PC-3 (cell line): ENCODE results near the gene LIMS1. TPM values are rescaled to one million over a fixed set of nuclear protein-coding genes. Genes with fewer than 3 reads are reported as not detected.

Experiments
- ATAC-seq: fragments of 200-7000 bp; cut with Tn5 transposase; 2 replicates; pipeline ENCODE4 v1.9.1; 2020; ENCODE audit warnings: mild to moderate bottlenecking, moderate library complexity
- BruUV-seq: library from RNA; stranded (reverse); fragments of 400-500 nt; replicated peaks from 2 replicates; lab custom pipeline; 2021; lab: Mats Ljungman, UMichigan
- CTCF ChIA-PET: fragments of 300-600 bp; sonication (Branson Sonifier 250); formaldehyde crosslinking; loops from one replicate; lab custom pipeline; 2022; ENCODE audit warnings: antibody characterized with exemption; lab: Charles Lee
- POLR2A ChIA-PET: fragments of 300-600 bp; sonication (Branson Sonifier 250); formaldehyde crosslinking; loops from one replicate; lab custom pipeline; 2022; ENCODE audit warnings: antibody characterized with exemption; ENCODE audit not compliant: unreplicated experiment; lab: Charles Lee
- DNase-seq: peaks from one replicate; pipeline ENCODE4 v3.0.0-alpha.2; 2015
- H2AFZ ChIP-seq: fragments of 300-600 bp; sonication (generic); 2 replicates; pipeline ENCODE4 v1.6.0; 2016; ENCODE audit warnings: antibody characterized with exemption, low read length
- H3F3A ChIP-seq: fragments of 300-600 bp; sonication (generic); one replicate; pipeline ENCODE4 v1.6.0; 2017; ENCODE audit warnings: antibody characterized with exemption, low read length, control low read depth, mild to moderate bottlenecking; ENCODE audit not compliant: unreplicated experiment
- H3K27ac ChIP-seq: fragments of 300-600 bp; sonication (generic); 2 replicates; pipeline ENCODE4 v1.5.1; 2016; ENCODE audit warnings: mild to moderate bottlenecking, low read length
- H3K27me3 ChIP-seq: fragments of 300-600 bp; sonication (generic); 2 replicates; pipeline ENCODE4 v1.6.1; 2016; ENCODE audit warnings: low read length, mixed read lengths
- H3K36me3 ChIP-seq: fragments of 300-600 bp; sonication (generic); 2 replicates; pipeline ENCODE4 v1.6.1; 2016; ENCODE audit warnings: low read depth, mixed run types, low read length, mixed read lengths
- H3K4me1 ChIP-seq: fragments of 300-600 bp; sonication (generic); 2 replicates; pipeline ENCODE4 v1.5.1; 2016; ENCODE audit warnings: low read length; ENCODE audit not compliant: insufficient read depth
- H3K4me2 ChIP-seq: fragments of 300-600 bp; sonication (generic); 2 replicates; pipeline ENCODE4 v1.6.0; 2016; ENCODE audit warnings: low read length
- H3K4me3 ChIP-seq: fragments of 300-600 bp; sonication (generic); 2 replicates; pipeline ENCODE4 v1.5.1; 2016; ENCODE audit warnings: mild to moderate bottlenecking, low read length, mixed read lengths
- H3K79me2 ChIP-seq: fragments of 300-600 bp; sonication (generic); 2 replicates; pipeline ENCODE4 v1.6.1; 2017; ENCODE audit warnings: low read length, mixed read lengths
- H3K9ac ChIP-seq: fragments of 300-600 bp; sonication (generic); 2 replicates; pipeline ENCODE4 v1.6.0; 2016; ENCODE audit warnings: mild to moderate bottlenecking, low read length
- H3K9me2 ChIP-seq: fragments of 300-600 bp; sonication (generic); replicated peaks from 2 replicates; pipeline ENCODE4 v1.6.1; 2016; ENCODE audit warnings: mixed run types, low read length, mixed read lengths
- H3K9me3 ChIP-seq: fragments of 300-600 bp; sonication (generic); 2 replicates; pipeline ENCODE4 v1.6.1; 2016; ENCODE audit warnings: low read length, mixed read lengths
- H4K20me1 ChIP-seq: fragments of 300-600 bp; sonication (generic); 2 replicates; pipeline ENCODE4 v1.6.1; 2016; ENCODE audit warnings: low read length, mixed read lengths
- EZH2 ChIP-seq: fragments of 300-600 bp; sonication (generic); IDR thresholded peaks from one replicate; pipeline ENCODE4 v1.6.1; 2017; ENCODE audit warnings: antibody characterized with exemption, mild to moderate bottlenecking, low read length; ENCODE audit not compliant: unreplicated experiment
- EZH2phosphoT487 ChIP-seq: fragments of 300-600 bp; sonication (generic); IDR thresholded peaks from 2 replicates; pipeline ENCODE4 v1.6.1; 2018; ENCODE audit warnings: mild to moderate bottlenecking, antibody characterized with exemption, low read length, borderline replicate concordance
- intact Hi-C: fragments of 100-400 bp; cut with micrococcal nuclease; formaldehyde crosslinking; loops from 2 replicates; pipeline ENCODE4 v1.9.0; 2023
- total RNA-seq: library from RNA; depleted of rRNA; stranded (reverse); fragments of >200 nt; gene quantifications from 2 replicates; pipeline ENCODE4 v1.2.3, GENCODE V29; 2014
- TF ChIP-seq, protein P1 (sequence below): fragments of 300-600 bp; sonication (generic); conservative IDR thresholded peaks from 2 replicates; pipeline ENCODE4 v1.5.1; 2017; ENCODE audit warnings: antibody characterized with exemption, low read depth, mild to moderate bottlenecking, low read length

The LIMS1 gene
- total RNA-seq, 1 experiment from 2014 or later: 58.9 TPM

DNA sequence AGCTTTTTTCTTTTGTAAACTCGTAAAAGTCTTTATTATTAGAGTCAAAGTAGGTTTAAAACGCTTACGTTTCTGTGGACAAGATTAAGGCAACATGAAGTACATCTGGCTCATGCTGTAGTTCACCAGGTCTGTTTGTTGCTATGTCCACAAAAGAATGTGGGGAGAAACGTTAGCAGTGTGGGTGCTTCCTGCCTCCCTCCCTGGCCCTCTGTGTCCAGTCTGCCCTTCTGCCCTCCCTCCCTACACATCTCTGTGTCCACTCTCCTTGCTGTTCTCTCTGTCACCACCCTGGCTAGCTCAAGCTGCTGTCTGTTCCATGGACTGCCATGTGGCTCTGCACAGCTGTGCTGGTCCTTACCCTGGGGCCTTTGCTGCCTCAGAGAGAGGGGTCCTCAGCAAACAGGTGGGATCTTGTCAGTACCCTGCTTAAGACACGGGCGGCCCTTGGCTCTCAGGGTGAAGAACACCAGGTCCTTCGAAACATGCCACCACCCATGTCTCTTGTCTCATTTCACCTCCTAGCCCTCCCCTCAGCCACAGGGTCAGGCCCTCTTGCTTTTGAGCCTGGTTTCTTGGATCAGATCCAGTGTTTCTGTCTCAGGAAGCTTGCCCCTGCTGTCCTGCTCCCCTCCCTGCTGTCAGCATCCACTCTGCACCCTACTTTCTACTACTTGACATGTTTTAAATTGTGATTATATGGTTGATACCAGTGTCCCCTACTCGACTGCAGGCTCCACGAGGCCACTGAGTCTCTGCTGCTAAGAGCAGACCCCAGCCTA lies 79.2 kb downstream of the LIMS1 start:
- H2AFZ ChIP-seq: no peak overlapping the region
- H3K4me3 ChIP-seq: no peak overlapping the region
- H3F3A ChIP-seq: no peaks in the 10 kb centered on the region
- ATAC-seq (peak; percentile 59), DNase-seq (peak; percentile 22)
- POLR2A ChIA-PET: no interaction called here
- H4K20me1 ChIP-seq: peaks cover 6% of the 10 kb centered on the region; the same call in 1 of the 2 replicates
- intact Hi-C loops: loop anchor here (1.0 kb wide), 1 partner anchor 18 kb away; no protein-coding TSS in a partner anchor
- 0 out of 2 replicates have a peak overlapping the region, but pooled peaks have one; percentile 29 for H3K27ac ChIP-seq
- TF ChIP-seq, protein P1, sequence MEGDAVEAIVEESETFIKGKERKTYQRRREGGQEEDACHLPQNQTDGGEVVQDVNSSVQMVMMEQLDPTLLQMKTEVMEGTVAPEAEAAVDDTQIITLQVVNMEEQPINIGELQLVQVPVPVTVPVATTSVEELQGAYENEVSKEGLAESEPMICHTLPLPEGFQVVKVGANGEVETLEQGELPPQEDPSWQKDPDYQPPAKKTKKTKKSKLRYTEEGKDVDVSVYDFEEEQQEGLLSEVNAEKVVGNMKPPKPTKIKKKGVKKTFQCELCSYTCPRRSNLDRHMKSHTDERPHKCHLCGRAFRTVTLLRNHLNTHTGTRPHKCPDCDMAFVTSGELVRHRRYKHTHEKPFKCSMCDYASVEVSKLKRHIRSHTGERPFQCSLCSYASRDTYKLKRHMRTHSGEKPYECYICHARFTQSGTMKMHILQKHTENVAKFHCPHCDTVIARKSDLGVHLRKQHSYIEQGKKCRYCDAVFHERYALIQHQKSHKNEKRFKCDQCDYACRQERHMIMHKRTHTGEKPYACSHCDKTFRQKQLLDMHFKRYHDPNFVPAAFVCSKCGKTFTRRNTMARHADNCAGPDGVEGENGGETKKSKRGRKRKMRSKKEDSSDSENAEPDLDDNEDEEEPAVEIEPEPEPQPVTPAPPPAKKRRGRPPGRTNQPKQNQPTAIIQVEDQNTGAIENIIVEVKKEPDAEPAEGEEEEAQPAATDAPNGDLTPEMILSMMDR: no peak
- TF ChIP-seq EZH2 (no peak), EZH2phosphoT487 (no peak)
- CTCF ChIA-PET: interaction anchor here (0.5 to 1.0 kb wide), 3 partner anchors 23 to 124 kb away, joined by 4 to 8 read pairs (median 7); no protein-coding TSS in a partner anchor
- BruUV-seq: no TSS peak
- H3K9me3 ChIP-seq: no peaks in the 10 kb centered on the region
- peaks cover 59% of the 10 kb centered on the region for H3K79me2 ChIP-seq
- no peak overlapping the region for H3K4me2 ChIP-seq
- no peaks in the 10 kb centered on the region for H3K27me3 ChIP-seq
- no peak overlapping the region for H3K9ac ChIP-seq
- H3K9me2 ChIP-seq: no peaks in the 10 kb centered on the region
- H3K4me1 ChIP-seq: peaks cover 52% of the 10 kb centered on the region
- H3K36me3 ChIP-seq: no peaks in the 10 kb centered on the region

- no TSS peak for BruUV-seq
- H3K9ac ChIP-seq: no peak overlapping the region
Observed at GRCh38 chr2:108614043-108614545, 79.8 kb downstream of the LIMS1 start.

More at GRCh38 chr2:108614043-108614545, 79.8 kb downstream of the LIMS1 start:
- no peak for ATAC-seq
- Histone ChIP-seq H3K79me2 (peaks cover 64% of the 10 kb centered on the region), H3K4me1 (peaks cover 56% of the 10 kb centered on the region), H3K27ac (no peak overlapping the region), H3K9me2 (no peaks in the 10 kb centered on the region), H3K36me3 (no peaks in the 10 kb centered on the region), H2AFZ (no peak overlapping the region), H3F3A (no peaks in the 10 kb centered on the region), H3K9me3 (no peaks in the 10 kb centered on the region), H3K27me3 (no peaks in the 10 kb centered on the region), H3K4me3 (no peak overlapping the region), H4K20me1 (peaks cover 6% of the 10 kb centered on the region; the same call in 1 of the 2 replicates), H3K4me2 (0 out of 2 replicates have a peak overlapping the region, but pooled peaks have one; percentile 19)
- intact Hi-C loops: no loop called here
- TF ChIP-seq, protein P1: no peak
- TF ChIP-seq EZH2phosphoT487 (no peak), EZH2 (no peak)
- ChIA-PET CTCF (interaction anchor here (3.5 kb wide), 1 partner anchor 23 kb away, joined by 17 read pairs; no protein-coding TSS in a partner anchor), POLR2A (interaction anchor here (0.6 kb wide), 1 partner anchor 37 kb away, joined by 3 read pairs; no protein-coding TSS in a partner anchor)
- DNase-seq: no peak
